Fibroblast of villous mesenchyme (primary cell): Measurements from ENCODE around the gene SEPTIN8. TPM values are rescaled to one million over a fixed set of nuclear protein-coding genes. Genes with fewer than 3 reads are reported as not detected.

ENCODE experiments used
- DNase-seq: peaks from one replicate; pipeline ENCODE4 v3.0.0-alpha.2; 2010; ENCODE audit warnings: low read depth
- H3K4me3 ChIP-seq: 2 replicates; pipeline ENCODE4 v1.5.1; 2011; ENCODE audit warnings: low read depth, mild to moderate bottlenecking, low read length
- total RNA-seq: library from RNA; depleted of rRNA; stranded (reverse); fragments of >200 nt; gene quantifications from 2 replicates; pipeline ENCODE4 v1.2.3, GENCODE V29; 2012
- TF ChIP-seq, protein P1 (sequence below): IDR thresholded peaks from 2 replicates; pipeline ENCODE4 v1.5.1; 2012; ENCODE audit warnings: low read depth, mild to moderate bottlenecking, low read length; ENCODE audit not compliant: insufficient read depth

SEPTIN8 gene
- total RNA-seq, 1 donor, result 51.4 TPM

DNA sequence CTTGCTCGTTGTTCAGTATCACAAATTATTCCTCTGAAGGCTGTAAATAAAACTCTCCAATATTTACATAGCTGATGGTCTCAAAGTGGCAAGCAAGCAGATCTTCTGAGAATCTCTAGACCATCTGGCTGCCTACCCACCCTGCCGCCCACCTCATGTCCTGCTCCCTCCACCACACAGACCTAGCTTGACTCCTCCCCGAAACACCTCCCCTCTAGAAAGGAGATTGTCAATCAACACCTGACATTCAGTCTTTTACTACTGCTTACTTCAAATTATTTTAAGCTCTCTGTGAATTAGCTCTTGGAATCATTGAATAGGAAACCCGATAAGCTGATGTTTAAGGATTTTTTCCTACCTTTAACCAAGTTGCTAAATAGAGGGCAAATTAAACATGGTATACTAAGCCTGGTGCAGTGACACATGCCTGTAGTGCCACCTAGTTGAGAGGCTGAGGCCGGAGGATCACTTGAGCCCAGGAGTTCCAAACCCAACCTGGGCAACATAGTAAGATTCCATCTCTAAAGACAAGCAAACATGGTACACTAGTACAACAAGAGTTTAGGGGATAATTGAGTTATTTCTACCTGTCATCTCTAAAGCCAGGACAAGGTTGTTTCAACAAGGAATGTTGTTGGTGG, 25.1 kb upstream of the SEPTIN8 start:
- TF ChIP-seq, protein P1, sequence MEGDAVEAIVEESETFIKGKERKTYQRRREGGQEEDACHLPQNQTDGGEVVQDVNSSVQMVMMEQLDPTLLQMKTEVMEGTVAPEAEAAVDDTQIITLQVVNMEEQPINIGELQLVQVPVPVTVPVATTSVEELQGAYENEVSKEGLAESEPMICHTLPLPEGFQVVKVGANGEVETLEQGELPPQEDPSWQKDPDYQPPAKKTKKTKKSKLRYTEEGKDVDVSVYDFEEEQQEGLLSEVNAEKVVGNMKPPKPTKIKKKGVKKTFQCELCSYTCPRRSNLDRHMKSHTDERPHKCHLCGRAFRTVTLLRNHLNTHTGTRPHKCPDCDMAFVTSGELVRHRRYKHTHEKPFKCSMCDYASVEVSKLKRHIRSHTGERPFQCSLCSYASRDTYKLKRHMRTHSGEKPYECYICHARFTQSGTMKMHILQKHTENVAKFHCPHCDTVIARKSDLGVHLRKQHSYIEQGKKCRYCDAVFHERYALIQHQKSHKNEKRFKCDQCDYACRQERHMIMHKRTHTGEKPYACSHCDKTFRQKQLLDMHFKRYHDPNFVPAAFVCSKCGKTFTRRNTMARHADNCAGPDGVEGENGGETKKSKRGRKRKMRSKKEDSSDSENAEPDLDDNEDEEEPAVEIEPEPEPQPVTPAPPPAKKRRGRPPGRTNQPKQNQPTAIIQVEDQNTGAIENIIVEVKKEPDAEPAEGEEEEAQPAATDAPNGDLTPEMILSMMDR, result peak; percentile 8

DNA sequence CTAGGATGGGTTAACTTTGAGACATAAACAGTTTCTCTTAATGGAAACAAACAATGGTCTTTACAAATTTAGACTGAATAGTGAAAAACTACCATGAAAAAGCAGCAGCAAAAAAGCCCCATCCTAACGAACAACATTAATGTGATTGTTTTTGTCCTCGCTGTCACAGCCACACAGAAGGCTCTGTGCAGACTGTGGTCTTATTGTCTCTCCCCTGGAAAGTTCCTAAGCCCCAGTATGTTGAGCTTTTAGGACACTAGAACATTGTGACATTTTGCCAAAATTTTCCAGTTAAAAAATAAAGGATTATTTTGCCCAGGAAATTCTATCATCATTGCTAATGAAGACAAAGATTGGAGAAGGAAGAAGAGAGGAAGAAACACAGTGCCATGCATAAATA, 23.5 kb upstream of the SEPTIN8 start:
- no peak for DNase-seq
- TF ChIP-seq, protein P1, result no peak
- H3K4me3 ChIP-seq, result no peak overlapping the region

More for the DNA sequence above, 25.1 kb upstream of the SEPTIN8 start:
- no peak overlapping the region for H3K4me3 ChIP-seq
- no peak for DNase-seq

DNA sequence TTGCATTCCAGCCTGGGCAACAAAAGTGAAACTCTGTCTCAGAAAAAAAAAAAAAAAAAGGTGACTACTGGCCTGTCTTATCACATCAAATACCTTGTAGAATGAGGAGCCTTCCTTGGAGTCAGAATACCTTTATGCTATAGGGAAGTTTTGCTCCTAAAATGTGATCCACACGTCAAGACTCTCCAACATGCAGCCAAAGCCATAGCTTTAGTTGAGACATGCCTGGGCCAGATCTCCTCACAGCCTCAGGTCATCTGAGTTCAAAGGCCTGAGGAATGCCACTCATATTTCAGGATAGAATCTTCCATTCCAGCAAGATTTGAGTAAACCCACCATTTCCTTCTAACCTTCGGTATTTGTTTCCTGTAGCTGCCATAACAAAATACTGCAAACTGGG, 22.4 kb upstream of the SEPTIN8 start:
- TF ChIP-seq, protein P1, result no peak
- DNase-seq, result no peak
- H3K4me3 ChIP-seq, result no peak overlapping the region

DNA sequence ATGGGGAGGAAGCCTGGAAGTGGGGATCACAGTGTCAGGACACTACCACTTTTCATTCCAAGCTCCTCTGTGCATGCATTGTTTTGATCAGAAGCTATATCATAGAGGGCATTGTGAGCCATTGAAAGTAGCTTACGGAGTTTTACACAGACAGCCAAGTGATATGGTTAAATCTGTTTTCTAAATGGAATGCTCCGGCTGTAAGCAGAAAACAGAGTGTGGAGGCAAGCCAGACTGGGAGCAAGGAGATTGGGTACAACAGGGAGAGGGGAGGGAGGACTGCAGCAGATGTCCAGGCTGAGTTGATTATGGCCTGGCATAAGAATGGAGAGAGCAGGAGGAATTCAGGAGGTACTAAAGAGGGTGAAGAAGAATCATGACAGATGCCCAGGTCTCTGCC, 20.6 kb upstream of the SEPTIN8 start:
- DNase-seq, result no peak
- TF ChIP-seq, protein P1, result no peak
- H3K4me3 ChIP-seq, result no peak overlapping the region

DNA sequence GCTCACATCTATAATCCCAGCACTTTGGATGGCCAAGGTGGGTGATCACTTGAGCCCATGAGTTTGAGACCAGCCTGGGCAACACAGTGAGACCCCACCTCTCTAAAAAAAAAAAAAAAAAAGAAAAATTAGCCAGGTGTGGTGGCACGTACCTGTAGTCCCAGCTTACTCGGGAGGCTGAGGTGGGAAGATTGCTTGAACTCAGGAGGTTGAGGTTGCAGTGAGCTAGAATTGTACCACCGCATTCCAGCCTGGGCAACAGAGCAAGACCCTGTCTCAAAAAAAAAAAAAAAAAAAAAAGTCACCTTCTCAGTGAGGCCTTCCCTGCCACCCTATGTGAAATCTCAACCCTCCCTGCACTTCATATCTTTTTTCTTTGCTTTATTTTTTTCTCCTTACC, 14.0 kb upstream of the SEPTIN8 start:
- no peak for DNase-seq
- no peak overlapping the region for H3K4me3 ChIP-seq
- TF ChIP-seq, protein P1, result no peak

DNA sequence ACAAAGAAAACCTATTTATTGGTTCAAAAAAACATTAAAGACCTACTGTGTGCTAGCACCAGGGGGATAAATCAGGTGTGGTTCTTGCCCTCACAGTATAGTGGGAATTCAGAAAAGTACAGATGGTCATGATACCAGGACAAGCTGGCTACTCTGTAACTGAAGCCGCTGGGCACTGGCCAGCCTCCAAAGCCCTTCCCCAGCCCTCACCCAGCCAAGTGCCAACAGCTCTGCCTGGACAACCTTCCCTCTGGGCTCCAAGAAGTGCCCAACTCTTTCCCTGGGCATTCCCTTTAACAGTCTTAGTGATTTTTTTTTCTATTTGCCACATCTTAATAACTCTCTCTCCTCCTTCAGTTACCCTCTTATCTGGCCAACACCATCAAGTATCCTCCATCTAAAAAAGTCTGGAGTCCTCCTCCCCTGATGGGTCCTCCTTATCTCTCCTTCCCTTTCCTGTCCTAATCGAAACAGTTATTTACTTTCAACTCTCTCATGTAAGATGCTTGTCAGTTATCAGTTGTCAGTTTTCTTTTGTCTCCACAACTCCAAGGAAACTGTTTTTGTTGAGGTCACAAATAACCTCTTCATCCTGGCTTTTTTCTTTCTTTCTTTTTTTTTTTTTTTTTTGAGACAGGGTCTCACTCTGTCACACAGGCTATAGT, 13.3 kb upstream of the SEPTIN8 start:
- no peak for DNase-seq
- TF ChIP-seq, protein P1, result no peak
- H3K4me3 ChIP-seq, result no peak overlapping the region
